Spinal cord (tissue), 10 donors: ENCODE results near the gene RCAN1. TPM values are rescaled to one million over a fixed set of nuclear protein-coding genes. Genes with fewer than 3 reads are reported as not detected.

Experiments used
- DNase-seq, 6 donors: peaks; one replicate each; pipeline versions ENCODE4 v3.0.0 to v3.0.0-alpha.2; 2013 to 2015; ENCODE audit warnings: low spot score in 6 of 6, low read depth in 4 of 6
- H3K27ac ChIP-seq: one replicate; pipeline ENCODE4 v1.5.1; 2013; ENCODE audit warnings: low read depth, low read length, control low read depth
- H3K27me3 ChIP-seq: one replicate; pipeline ENCODE4 v1.6.1; 2013; ENCODE audit warnings: low read length; ENCODE audit not compliant: control insufficient read depth, insufficient read depth
- H3K36me3 ChIP-seq: one replicate; pipeline ENCODE4 v1.6.1; 2013; ENCODE audit warnings: low read length; ENCODE audit not compliant: control insufficient read depth, insufficient read depth
- H3K4me1 ChIP-seq: one replicate; pipeline ENCODE4 v1.6.1; 2013; ENCODE audit warnings: low read length; ENCODE audit not compliant: control insufficient read depth, insufficient read depth
- H3K4me3 ChIP-seq: one replicate; pipeline ENCODE4 v1.5.1; 2013; ENCODE audit warnings: low read depth, low read length, control low read depth
- H3K9me3 ChIP-seq: one replicate; pipeline ENCODE4 v1.6.1; 2013; ENCODE audit warnings: low read length; ENCODE audit not compliant: control insufficient read depth, insufficient read depth
- WGBS: methylation state at CpG from one replicate; pipeline ENCODE4 v1.1.5; 2013; ENCODE audit warnings: missing lambda C conversion rate; ENCODE audit not compliant: insufficient coverage; 5-methylcytosine and 5-hydroxymethylcytosine counted together
- long read RNA-seq, 4 donors: transcript quantifications; one replicate each; lab custom pipeline, GENCODE V29; 2026
- polyA plus RNA-seq, 2 donors: library from polyadenylated mRNA; unstranded; fragments of 120-200 nt; gene quantifications; one replicate each; pipeline ENCODE4 v1.2.1, GENCODE V29; 2013; ENCODE audit not compliant: insufficient read length in 2 of 2
- total RNA-seq, 2 donors: library from RNA; depleted of rRNA in 1 of 2; stranded (reverse); fragments of 120-200 nt in 1 of 2; fragments of >200 nt in 1 of 2; gene quantifications; one replicate each; pipeline versions ENCODE4 v1.2.3 to v1.2.4, GENCODE V29; 2013 to 2014
- donor health status: healthy.

Gene RCAN1
- 10 to 100 TPM; 42.4 to 91.6 TPM for total RNA-seq
- polyA plus RNA-seq, result 100 to 1,000 TPM in 1 of 2 donors, 10 to 100 TPM in 1; 90.5 to 107 TPM
- long read RNA-seq, donor 1, transcript RCAN1-202 (4 exons, 2,408 nt), result minor isoform, 5 of 49 reads
- long read RNA-seq, donor 1, transcript RCAN1-201 (4 exons, 2,490 nt), result major isoform, 34 of 49 reads
- long read RNA-seq, donor 1, partial matches to known transcripts, result 5 of 49 reads
- long read RNA-seq, donor 1, other reads (novel, unspliced or antisense), result 0 of 49 reads
- long read RNA-seq, donor 2, transcript RCAN1-201 (4 exons, 2,490 nt), result major isoform, 12 of 13 reads
- long read RNA-seq, donor 2, partial matches to known transcripts, result 0 of 13 reads
- long read RNA-seq, donor 2, other reads (novel, unspliced or antisense), result 0 of 13 reads
- long read RNA-seq, donor 3, transcript RCAN1-201 (4 exons, 2,490 nt), result major isoform, 18 of 29 reads
- long read RNA-seq, donor 3, partial matches to known transcripts, result 8 of 29 reads
- long read RNA-seq, donor 3, other reads (novel, unspliced or antisense), result 0 of 29 reads
- long read RNA-seq, donor 4, partial matches to known transcripts, result 0 of 6 reads
- long read RNA-seq, donor 4, other reads (novel, unspliced or antisense), result 0 of 6 reads

DNA sequence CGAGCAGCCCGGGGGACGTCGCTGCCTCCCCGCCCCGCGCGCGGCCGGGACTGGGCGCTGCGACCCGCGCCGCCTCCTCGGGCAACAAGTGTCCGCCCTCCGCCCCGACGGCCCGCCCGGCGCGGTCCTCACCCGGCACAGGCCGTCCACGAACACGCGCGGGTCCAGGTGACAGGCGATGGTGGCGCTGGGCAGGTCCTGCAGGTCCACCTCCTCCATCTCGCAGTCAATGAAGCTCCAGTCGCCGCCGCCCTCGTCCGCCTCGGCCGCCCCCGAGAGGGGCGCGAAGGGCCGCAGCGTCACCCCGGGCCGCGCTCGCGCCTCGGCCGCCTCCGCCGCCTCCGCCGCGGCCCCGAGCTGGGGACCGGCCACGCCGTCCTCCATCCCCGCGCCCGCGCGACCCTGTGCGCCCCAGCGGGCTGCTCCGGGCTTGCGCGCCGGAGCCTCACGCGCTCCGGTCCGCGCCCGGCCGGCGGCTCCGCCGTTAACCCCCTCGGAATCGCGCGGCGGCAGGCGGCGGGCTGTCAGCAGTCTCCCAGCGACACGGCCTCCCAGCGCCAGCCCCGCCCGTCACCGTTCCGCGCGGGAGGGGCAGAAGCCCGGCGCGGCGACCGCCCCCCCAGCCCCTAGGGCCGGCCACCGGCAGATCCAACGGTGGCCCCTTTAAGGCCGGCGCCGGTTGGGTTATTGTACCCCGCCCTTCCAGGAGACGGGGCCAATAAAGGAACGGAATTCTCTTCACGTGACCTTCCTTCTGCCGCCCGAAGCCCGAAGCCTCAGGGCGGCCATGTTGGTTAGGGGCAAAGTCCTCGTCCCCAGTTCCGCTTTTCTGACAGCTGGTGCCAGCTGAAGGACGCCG, at the start of gene RCAN1:
TSS of gene RCAN1 (minus strand) at position 486 of the 859 bp plus-strand sequence. CDS start at position 384, 102 bp downstream.
- H3K4me3 ChIP-seq, result peak within 1 kb of the TSS; percentile 75
- peak within 1 kb of the TSS; percentile 85 for H3K27ac ChIP-seq
- H3K36me3 ChIP-seq, result no peaks in the 10 kb centered on the region
- H3K4me1 ChIP-seq, result peaks cover 13% of the 10 kb centered on the region
- H3K9me3 ChIP-seq, result no peaks in the 10 kb centered on the region
- peak; percentile 83 to 99 (median 91) for DNase-seq
- under 1% methylated on average over 121 of the region's 121 CpGs for WGBS
- no peaks in the 10 kb centered on the region for H3K27me3 ChIP-seq

DNA sequence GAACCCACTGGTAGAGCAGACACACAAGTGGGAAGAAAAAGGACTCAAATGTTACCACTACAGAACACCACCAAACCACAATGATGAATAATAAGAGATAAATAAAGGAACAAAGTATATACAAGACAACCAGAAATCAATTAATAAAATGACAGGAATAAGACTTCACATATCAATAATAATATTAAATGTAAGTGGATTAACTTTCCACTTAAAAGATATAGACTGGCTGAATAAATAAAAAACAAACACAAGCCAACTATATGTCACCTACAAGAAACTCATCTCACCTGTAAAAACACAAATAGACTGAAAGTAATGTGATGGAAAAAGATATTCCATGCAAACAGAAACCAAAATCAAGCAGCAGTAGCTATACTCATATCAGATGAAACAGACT, 46.9 kb upstream of the RCAN1 start:
- DNase-seq, result no peak
- no peaks in the 10 kb centered on the region for H3K36me3 ChIP-seq
- H3K9me3 ChIP-seq, result peaks cover 7% of the 10 kb centered on the region
- no peak overlapping the region for H3K27ac ChIP-seq
- no peaks in the 10 kb centered on the region for H3K4me1 ChIP-seq
- H3K4me3 ChIP-seq, result no peak overlapping the region
- H3K27me3 ChIP-seq, result no peaks in the 10 kb centered on the region

DNA sequence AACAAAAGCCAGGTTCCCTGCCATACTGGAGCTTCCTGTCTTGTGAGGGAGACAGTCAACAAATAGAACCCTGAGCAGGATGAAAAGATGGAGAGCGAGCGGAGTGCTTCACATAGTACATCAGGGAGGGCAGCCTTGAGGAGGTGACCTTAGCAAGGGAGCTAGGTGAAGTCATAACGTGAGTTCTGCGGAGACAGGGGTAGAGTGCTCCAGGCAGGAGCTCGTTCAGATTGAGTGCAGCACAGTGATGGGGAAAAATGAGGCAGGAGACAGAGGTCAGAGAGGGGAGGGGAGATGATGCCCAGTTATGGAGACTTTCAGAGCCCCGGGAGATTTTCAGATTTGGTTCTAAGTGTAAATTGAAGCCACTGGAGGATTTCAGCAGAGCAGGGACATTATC, 38.6 kb upstream of the RCAN1 start:
- WGBS, result 88% methylated on average over 6 of the region's 6 CpGs
- H3K27me3 ChIP-seq, result no peaks in the 10 kb centered on the region
- DNase-seq, result no peak
- H3K9me3 ChIP-seq, result peaks cover 4% of the 10 kb centered on the region
- no peak overlapping the region for H3K4me3 ChIP-seq
- no peaks in the 10 kb centered on the region for H3K36me3 ChIP-seq
- H3K27ac ChIP-seq, result no peak overlapping the region
- no peaks in the 10 kb centered on the region for H3K4me1 ChIP-seq

DNA sequence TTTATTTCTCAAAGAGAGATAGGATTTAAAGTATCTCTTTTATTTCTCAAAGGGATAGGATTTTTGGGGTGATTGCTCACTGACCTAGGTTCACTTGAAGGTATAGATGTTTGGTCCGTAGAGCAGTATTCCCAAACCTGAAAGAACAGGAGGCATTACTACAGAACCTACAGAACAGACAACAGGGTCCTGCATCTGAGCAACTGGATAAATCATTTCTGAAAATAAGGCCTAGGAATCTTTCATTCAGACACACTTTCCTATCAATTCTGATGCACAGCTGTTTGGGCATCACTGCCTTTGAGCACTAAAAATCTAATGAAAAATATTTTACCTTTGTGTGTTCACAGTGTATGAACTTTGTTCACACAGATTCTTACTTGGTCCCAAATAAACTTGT, 36.7 kb upstream of the RCAN1 start:
- WGBS, result 100% methylated on average over 1 of the region's 1 CpG
- Histone ChIP-seq H3K4me1 (no peaks in the 10 kb centered on the region), H3K36me3 (no peaks in the 10 kb centered on the region)

DNA sequence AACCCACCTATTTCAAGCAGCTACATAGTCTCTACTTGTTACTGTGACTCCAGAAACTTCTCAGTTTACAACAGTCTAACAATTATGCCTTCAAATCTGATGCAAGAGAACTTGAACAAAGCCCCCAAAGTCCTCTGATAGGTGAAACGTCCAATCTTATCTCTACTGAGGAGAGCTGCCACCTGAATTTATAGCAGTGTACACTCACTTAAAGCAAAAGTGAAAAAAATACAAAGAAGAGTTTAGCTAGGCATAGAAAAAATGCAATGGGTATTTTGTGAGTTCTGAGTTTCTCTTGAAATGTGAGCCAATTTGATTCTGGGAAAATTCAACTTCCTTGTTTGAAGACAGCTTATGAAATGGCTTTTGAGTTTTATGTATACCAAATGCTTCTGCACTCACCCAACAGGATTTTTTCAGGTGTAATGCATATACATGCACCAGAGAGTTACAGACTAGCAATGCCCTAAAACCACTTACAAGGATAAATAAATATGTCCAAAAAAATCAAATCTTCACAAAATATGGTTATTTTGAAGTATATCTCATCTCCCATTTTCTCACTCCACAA, 36.0 kb upstream of the RCAN1 start:
- no peaks in the 10 kb centered on the region for H3K27me3 ChIP-seq
- no peaks in the 10 kb centered on the region for H3K4me1 ChIP-seq
- peaks cover 4% of the 10 kb centered on the region for H3K9me3 ChIP-seq
- no peaks in the 10 kb centered on the region for H3K36me3 ChIP-seq
- no peak for DNase-seq
- no peak overlapping the region for H3K27ac ChIP-seq
- WGBS, result no CpG with 5 or more reads among the region's 1 CpG
- H3K4me3 ChIP-seq, result no peak overlapping the region

More for the DNA sequence above, 36.7 kb upstream of the RCAN1 start:
- DNase-seq, result no peak
- no peak overlapping the region for H3K27ac ChIP-seq
- no peaks in the 10 kb centered on the region for H3K27me3 ChIP-seq
- no peak overlapping the region for H3K4me3 ChIP-seq
- H3K9me3 ChIP-seq, result peaks cover 4% of the 10 kb centered on the region

GRCh38 chr21:34649400-34649799, 34.5 kb upstream of the RCAN1 start:
- Histone ChIP-seq H3K36me3 (no peaks in the 10 kb centered on the region), H3K4me1 (no peaks in the 10 kb centered on the region), H3K4me3 (no peak overlapping the region), H3K27ac (no peak overlapping the region), H3K9me3 (peaks cover 4% of the 10 kb centered on the region), H3K27me3 (no peaks in the 10 kb centered on the region)
- DNase-seq, result no peak
- WGBS, result 94% methylated on average over 3 of the region's 3 CpGs

GRCh38 chr21:34648739-34649297, 33.9 kb upstream of the RCAN1 start:
- no peak overlapping the region for H3K27ac ChIP-seq
- no peaks in the 10 kb centered on the region for H3K36me3 ChIP-seq
- no peak overlapping the region for H3K4me3 ChIP-seq
- H3K4me1 ChIP-seq, result no peaks in the 10 kb centered on the region
- no peak for DNase-seq
- H3K9me3 ChIP-seq, result peaks cover 4% of the 10 kb centered on the region
- H3K27me3 ChIP-seq, result no peaks in the 10 kb centered on the region
- 88% methylated on average over 4 of the region's 6 CpGs for WGBS

DNA sequence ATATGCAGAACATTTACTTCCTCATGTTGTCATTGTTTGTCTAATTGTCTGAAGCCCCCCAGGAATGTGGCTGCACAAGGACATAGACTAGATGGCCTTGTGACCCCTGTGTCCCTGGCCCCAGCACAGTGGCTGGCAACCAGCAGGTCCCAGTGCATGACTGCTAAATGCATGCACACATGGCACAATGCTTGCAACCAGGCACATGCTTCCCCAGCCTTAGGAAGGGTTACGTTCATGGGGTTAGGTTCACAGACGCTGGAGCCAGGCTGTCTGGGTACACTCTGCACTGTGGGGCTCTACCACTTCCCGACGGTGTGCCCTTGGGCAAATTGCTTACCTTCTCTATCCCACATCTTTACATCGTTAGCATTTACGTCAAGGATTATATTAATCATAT, 32.6 kb upstream of the RCAN1 start:
- DNase-seq, result no peak
- no peak overlapping the region for H3K27ac ChIP-seq
- peaks cover 4% of the 10 kb centered on the region for H3K9me3 ChIP-seq
- H3K27me3 ChIP-seq, result no peaks in the 10 kb centered on the region
- 83% methylated on average over 1 of the region's 6 CpGs for WGBS
- H3K36me3 ChIP-seq, result no peaks in the 10 kb centered on the region
- no peak overlapping the region for H3K4me3 ChIP-seq
- H3K4me1 ChIP-seq, result no peaks in the 10 kb centered on the region

- no peaks in the 10 kb centered on the region for H3K36me3 ChIP-seq
- no peak overlapping the region for H3K4me3 ChIP-seq
- no peaks in the 10 kb centered on the region for H3K9me3 ChIP-seq
- no peaks in the 10 kb centered on the region for H3K27me3 ChIP-seq
- no peaks in the 10 kb centered on the region for H3K4me1 ChIP-seq
- H3K27ac ChIP-seq, result no peak overlapping the region
- WGBS, result 86% methylated on average over 4 of the region's 4 CpGs
- DNase-seq, result no peak
Measured at GRCh38 chr21:34644825-34645224, 29.9 kb upstream of the RCAN1 start.
